Ovary (tissue), 3 donors: ENCODE data around the gene CNIH2.

Source experiments
- CTCF ChIP-seq, 3 donors: fragments of 450-650 bp in 2 of 3; fragments of 200-600 bp in 1 of 3; IDR thresholded peaks; one replicate each; pipeline versions ENCODE4 v1.5.1 to v1.8.0; 2016 to 2022; ENCODE audit warnings: antibody characterized with exemption in 3 of 3, mild to moderate bottlenecking in 1 of 3
- POLR2A ChIP-seq: fragments of 450-650 bp; IDR thresholded peaks from one replicate; pipeline ENCODE4 v1.6.1; 2017; ENCODE audit warnings: antibody characterized with exemption, mild to moderate bottlenecking, moderate library complexity
- donor health status: DM: no; HTN: no; CAD: no.

GRCh38 chr11:66317322-66317722, 39.3 kb downstream of the CNIH2 start:
- no peak for TF ChIP-seq CTCF (IDR thresholded peaks at IDR 0.05)
- TF ChIP-seq POLR2A = no peak
